Effector memory CD8-positive, alpha-beta T cell (primary cell): Measurements from ENCODE around the gene GTF3C1.
"Not testable (repeated sequence)": the region's sequence is repeated elsewhere in the genome, so short reads cannot be mapped to it uniquely, and the experiment has no call there.

Source experiments
- ATAC-seq: fragments of 150-1000 bp; cut with Tn5 transposase; replicated peaks from 2 replicates; pipeline ENCODE4 v1.10.0; 2021; ENCODE audit warnings: mild to moderate bottlenecking, moderate library complexity
- DNase-seq, 3 experiments: peaks; one replicate each; pipeline ENCODE4 v3.0.0; 2021
- H3K27ac Mint-ChIP-seq, 2 donors: one replicate each; pipeline ENCODE4 v1.8.0; 2022; ENCODE audit warnings: mild to moderate bottlenecking in 2 of 2, mixed read lengths in 2 of 2, moderate library complexity in 2 of 2
- H3K27me3 Mint-ChIP-seq, 2 donors: one replicate each; pipeline ENCODE4 v1.8.0; 2022; ENCODE audit warnings: mixed read lengths in 2 of 2
- H3K36me3 Mint-ChIP-seq: one replicate; pipeline ENCODE4 v1.8.0; 2022; ENCODE audit warnings: mild to moderate bottlenecking, moderate library complexity, mixed read lengths; ENCODE audit not compliant: insufficient read depth
- H3K4me1 Mint-ChIP-seq, 2 donors: one replicate each; pipeline ENCODE4 v1.8.0; 2022; ENCODE audit warnings: low read depth in 2 of 2, mixed read lengths in 2 of 2
- H3K4me3 Mint-ChIP-seq, 2 donors: one replicate each; pipeline ENCODE4 v1.8.0; 2022; ENCODE audit warnings: mild to moderate bottlenecking in 2 of 2, mixed read lengths in 2 of 2, moderate library complexity in 2 of 2
- H3K9me3 Mint-ChIP-seq, 2 donors: one replicate each; pipeline ENCODE4 v1.8.0; 2022; ENCODE audit warnings: mixed read lengths in 2 of 2

GTF3C1 gene

GRCh38 chr16:27579087-27579980, 29.6 kb upstream of the GTF3C1 start:
- Mint-ChIP-seq H3K27me3 (no peaks in the 10 kb centered on the region), H3K36me3 (no peaks in the 10 kb centered on the region), H3K4me3 (no peak overlapping the region), H3K4me1 (no peaks in the 10 kb centered on the region), H3K27ac (no peak overlapping the region), H3K9me3 (no peaks in the 10 kb centered on the region)
- DNase-seq (no peak), ATAC-seq (no peak)

DNA sequence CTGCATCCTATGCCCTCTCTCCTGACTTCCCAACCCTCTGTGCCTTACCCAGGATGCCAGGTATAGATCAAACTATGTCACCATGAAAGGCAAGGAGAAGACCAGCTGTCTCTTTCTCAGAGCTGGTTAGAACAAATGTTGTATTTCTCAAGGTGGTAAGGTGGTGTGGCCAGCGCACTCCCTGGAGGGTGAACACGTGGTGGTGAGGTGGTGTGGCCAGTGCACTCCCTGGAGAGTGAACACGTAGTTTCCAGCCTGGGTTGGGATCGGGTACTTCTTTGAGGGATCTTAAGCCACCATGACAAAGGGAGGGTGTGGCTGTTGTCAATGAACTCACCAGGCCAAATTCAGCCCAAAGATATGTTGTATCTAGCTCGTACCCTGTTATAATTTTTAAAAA, 27.0 kb upstream of the GTF3C1 start:
- Mint-ChIP-seq H3K9me3 (no peaks in the 10 kb centered on the region), H3K27me3 (no peaks in the 10 kb centered on the region), H3K4me1 (peaks cover 0 to 3% of the 10 kb centered on the region in 2 donors), H3K4me3 (no peak overlapping the region), H3K36me3 (no peaks in the 10 kb centered on the region), H3K27ac (no peak overlapping the region)
- ATAC-seq = no peak
- DNase-seq = no peak

GRCh38 chr16:27572711-27573110, 23.0 kb upstream of the GTF3C1 start:
- H3K4me3 Mint-ChIP-seq = no peak overlapping the region
- DNase-seq = no peak
- ATAC-seq = no peak
- no peaks in the 10 kb centered on the region for H3K36me3 Mint-ChIP-seq
- H3K4me1 Mint-ChIP-seq = peaks cover 3 to 5% of the 10 kb centered on the region in 2 donors
- no peaks in the 10 kb centered on the region for H3K27me3 Mint-ChIP-seq
- no peak overlapping the region for H3K27ac Mint-ChIP-seq
- H3K9me3 Mint-ChIP-seq = no peaks in the 10 kb centered on the region

GRCh38 chr16:27571433-27572326, 22.0 kb upstream of the GTF3C1 start:
- ATAC-seq (no peak), DNase-seq (no peak)
- Mint-ChIP-seq H3K4me1 (peaks cover 4 to 9% of the 10 kb centered on the region in 2 donors), H3K27me3 (no peaks in the 10 kb centered on the region), H3K9me3 (no peaks in the 10 kb centered on the region), H3K36me3 (no peaks in the 10 kb centered on the region), H3K27ac (peak overlapping the region in 1 of 2 donors; percentile 82), H3K4me3 (no peak overlapping the region)

DNA sequence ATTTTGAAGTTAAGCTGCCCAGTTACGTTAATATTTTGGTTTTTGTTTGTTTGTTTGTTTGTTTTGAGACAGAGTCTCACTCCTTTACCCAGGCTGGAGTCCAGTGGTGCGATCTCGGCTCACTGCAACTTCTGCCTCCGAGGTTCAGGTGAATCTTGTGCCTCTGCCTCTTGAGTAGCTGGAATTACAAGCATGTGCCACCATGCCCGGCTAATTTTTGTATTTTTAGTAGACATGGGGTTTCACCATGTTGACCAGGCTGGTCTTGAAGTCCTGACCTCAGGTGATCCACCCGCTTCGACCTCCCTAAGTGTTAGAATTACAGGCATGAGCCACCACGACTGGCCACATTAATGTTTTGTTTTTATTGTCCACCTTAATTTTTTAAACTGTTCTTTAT, 21.3 kb upstream of the GTF3C1 start:
- DNase-seq, ATAC-seq, H3K36me3 Mint-ChIP-seq, H3K4me3 Mint-ChIP-seq, H3K27me3 Mint-ChIP-seq, H3K4me1 Mint-ChIP-seq, H3K27ac Mint-ChIP-seq, H3K9me3 Mint-ChIP-seq: not testable (repeated sequence)

DNA sequence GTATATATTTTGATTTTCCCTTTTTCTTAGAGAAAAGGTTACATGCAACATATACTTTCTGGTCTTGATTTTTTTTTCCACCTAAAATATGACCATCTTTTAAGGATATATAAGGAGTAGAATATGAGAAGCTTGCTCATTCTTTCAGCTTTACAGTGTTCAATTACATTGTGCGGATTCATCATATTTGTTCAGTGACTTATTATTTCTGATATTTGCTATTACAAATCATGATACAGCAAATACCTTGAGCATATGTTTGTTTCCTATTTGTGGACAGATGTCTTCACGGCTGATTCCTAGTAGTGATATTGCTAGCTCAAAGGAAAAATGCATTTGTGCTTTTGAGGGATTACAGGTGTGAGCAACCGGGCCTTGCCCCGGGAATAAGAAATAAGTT, 18.4 kb upstream of the GTF3C1 start:
- DNase-seq (no peak), ATAC-seq (no peak)
- Mint-ChIP-seq H3K27me3 (no peaks in the 10 kb centered on the region), H3K4me1 (peaks cover 11% of the 10 kb centered on the region in 2 donors), H3K27ac (no peak overlapping the region), H3K9me3 (no peaks in the 10 kb centered on the region), H3K4me3 (no peak overlapping the region), H3K36me3 (no peaks in the 10 kb centered on the region)

DNA sequence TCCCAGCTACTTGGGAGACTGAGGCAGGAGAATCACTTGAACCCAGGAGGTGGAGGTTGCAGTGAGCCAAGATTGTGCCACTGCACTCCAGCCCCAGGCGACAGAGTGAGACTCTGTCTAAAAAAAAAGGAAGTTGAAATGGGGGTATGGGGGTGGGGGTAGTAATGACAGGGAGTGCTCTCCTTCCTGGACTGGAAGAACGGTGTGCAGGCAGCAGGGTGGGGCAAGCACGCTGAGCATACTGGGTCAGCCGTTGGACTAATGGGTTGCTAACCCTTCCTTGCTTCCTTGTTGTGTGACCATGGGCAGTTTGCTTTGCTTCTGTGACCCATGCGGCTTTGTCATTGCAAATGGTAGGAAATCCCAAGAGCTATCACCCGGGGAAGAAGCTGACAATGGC, 16.7 kb upstream of the GTF3C1 start:
- H3K9me3 Mint-ChIP-seq = no peaks in the 10 kb centered on the region
- DNase-seq = no peak
- ATAC-seq = no peak
- no peak overlapping the region for H3K27ac Mint-ChIP-seq
- no peaks in the 10 kb centered on the region for H3K27me3 Mint-ChIP-seq
- H3K4me1 Mint-ChIP-seq = peaks cover 9 to 11% of the 10 kb centered on the region in 2 donors
- H3K36me3 Mint-ChIP-seq = no peaks in the 10 kb centered on the region
- H3K4me3 Mint-ChIP-seq = no peak overlapping the region

DNA sequence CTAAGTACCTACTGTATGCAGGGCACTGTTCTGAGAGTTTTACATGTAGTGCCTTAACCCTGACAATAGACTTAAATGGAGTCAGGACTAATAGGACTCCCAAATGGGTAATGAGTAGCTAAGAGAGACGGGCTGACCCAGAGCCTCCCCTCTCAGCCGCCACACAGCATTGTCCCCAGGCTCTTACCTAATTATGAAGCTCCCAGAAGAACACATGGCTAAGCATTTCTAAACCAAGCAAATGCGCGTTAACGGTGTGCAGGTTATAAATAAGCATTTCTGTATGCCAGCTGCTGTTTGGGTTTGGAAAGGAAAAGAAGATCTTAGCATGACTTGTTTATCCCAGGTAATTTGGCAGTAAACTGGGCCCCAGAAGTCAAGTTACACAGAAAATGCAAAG, 14.5 kb upstream of the GTF3C1 start:
- ATAC-seq = no peak
- H3K27ac Mint-ChIP-seq = peak overlapping the region in 1 of 2 donors; percentile 2

DNA sequence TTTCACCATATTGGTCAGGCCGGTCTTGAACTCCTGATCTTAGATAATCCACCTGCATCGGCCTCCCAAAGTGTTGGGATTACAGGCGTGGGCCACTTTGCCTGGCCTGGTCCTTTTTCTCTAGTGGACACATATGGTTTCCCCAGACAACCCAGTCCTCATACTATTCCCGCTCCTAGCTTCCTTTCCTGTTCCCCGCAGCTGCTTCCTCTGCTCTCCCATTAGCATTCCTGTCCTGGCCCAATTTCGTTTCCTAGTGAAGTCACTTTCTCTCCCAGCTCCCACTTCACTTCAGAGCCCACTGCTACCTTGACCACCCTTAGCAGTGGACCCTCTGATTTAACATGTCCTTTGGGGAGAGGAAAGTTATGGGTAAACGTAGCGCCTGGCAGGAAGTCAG, 11.5 kb upstream of the GTF3C1 start:
- ATAC-seq = no peak
- Mint-ChIP-seq H3K27me3 (no peaks in the 10 kb centered on the region), H3K36me3 (peaks cover 4% of the 10 kb centered on the region), H3K9me3 (no peaks in the 10 kb centered on the region), H3K27ac (peak overlapping the region in 1 of 2 donors; percentile 70), H3K4me1 (peaks cover 3 to 8% of the 10 kb centered on the region in 2 donors), H3K4me3 (no peak overlapping the region)
- DNase-seq = no peak

More for the DNA sequence above, 14.5 kb upstream of the GTF3C1 start:
- no peaks in the 10 kb centered on the region for H3K36me3 Mint-ChIP-seq
- no peak overlapping the region for H3K4me3 Mint-ChIP-seq
- no peak for DNase-seq
- H3K4me1 Mint-ChIP-seq = peaks cover 8 to 11% of the 10 kb centered on the region in 2 donors
- H3K9me3 Mint-ChIP-seq = no peaks in the 10 kb centered on the region
- H3K27me3 Mint-ChIP-seq = no peaks in the 10 kb centered on the region

GRCh38 chr16:27558932-27559331, 9.2 kb upstream of the GTF3C1 start:
- Mint-ChIP-seq H3K4me1 (peaks cover 3 to 8% of the 10 kb centered on the region in 2 donors), H3K27ac (peak overlapping the region in 1 of 2 donors; percentile 67), H3K36me3 (peaks cover 7% of the 10 kb centered on the region), H3K4me3 (no peak overlapping the region), H3K9me3 (no peaks in the 10 kb centered on the region), H3K27me3 (no peaks in the 10 kb centered on the region)
- ATAC-seq (no peak), DNase-seq (no peak)

DNA sequence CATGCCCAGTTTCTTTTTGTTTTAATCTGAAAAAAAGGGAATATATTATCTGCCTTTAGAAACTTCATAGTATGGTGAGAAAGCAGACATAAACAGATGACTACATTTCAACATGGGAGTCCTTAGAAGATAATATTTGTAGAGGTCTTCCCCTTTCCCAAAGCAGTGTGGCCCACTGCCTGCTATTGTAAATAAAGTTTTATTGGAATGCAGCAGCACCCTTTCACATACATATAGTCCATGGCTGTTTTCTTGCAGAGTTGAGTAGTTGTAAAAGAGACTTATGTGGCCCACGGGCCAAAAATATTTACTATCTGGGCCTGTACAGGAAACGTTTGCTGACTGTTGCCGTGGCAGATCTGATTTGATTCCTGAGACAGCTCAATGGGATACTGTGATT, 8.7 kb upstream of the GTF3C1 start:
- ATAC-seq = no peak
- Mint-ChIP-seq H3K36me3 (peaks cover 7% of the 10 kb centered on the region), H3K27me3 (no peaks in the 10 kb centered on the region), H3K27ac (no peak overlapping the region), H3K4me1 (peaks cover 3 to 8% of the 10 kb centered on the region in 2 donors), H3K4me3 (no peak overlapping the region), H3K9me3 (no peaks in the 10 kb centered on the region)
- no peak for DNase-seq

- no peak overlapping the region for H3K4me3 Mint-ChIP-seq
- H3K9me3 Mint-ChIP-seq = no peaks in the 10 kb centered on the region
- H3K27ac Mint-ChIP-seq = no peak overlapping the region
- no peaks in the 10 kb centered on the region for H3K27me3 Mint-ChIP-seq
- peaks cover 7% of the 10 kb centered on the region for H3K36me3 Mint-ChIP-seq
- no peak for ATAC-seq
- DNase-seq = no peak
- H3K4me1 Mint-ChIP-seq = peaks cover 0 to 4% of the 10 kb centered on the region in 2 donors
Observed at GRCh38 chr16:27556471-27556870, 6.8 kb upstream of the GTF3C1 start.

DNA sequence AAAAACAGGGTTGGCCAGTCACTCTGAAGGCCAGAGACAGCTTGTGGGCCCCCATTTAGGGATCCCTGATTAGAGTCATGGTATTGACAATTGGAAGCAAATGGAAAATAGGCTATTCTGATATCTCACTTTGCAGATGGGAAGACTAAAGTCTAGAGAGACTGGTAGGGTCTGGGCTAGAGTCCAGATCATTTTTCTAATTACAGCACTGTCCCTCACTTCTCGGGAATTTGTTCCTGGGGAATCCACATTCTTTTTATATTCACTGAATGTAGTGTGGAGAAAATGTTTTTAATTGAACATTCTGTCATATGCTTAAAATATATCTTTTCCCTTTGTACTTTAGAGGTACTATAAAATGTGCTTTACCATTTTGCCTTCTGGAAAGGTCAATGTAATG, 1.3 kb upstream of the GTF3C1 start:
- Mint-ChIP-seq H3K4me3 (peak overlapping the region; percentile 100), H3K36me3 (peaks cover 24% of the 10 kb centered on the region), H3K27me3 (no peaks in the 10 kb centered on the region), H3K4me1 (peaks cover 28 to 47% of the 10 kb centered on the region in 2 donors), H3K9me3 (no peaks in the 10 kb centered on the region), H3K27ac (peak overlapping the region; percentile 100)
- no peak for ATAC-seq
- DNase-seq = no peak

DNA sequence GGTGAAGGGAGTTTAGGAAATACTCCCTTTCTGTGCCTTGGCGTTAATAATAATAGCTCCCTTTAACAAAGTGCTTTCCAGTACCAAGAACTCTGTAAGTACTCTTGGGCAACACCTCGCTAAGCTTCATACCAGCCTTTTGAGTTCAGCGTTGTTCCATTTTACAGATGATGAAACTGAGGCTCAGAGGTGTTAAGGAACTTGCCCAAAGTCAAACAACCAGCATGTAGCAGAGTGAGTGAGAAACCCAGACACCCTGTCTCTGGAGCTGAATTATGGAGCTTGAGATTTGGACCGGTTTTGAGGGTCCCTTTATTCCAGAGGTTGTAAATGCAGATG, 838 bp upstream of the GTF3C1 start:
- DNase-seq = no peak
- peaks cover 29 to 48% of the 10 kb centered on the region in 2 donors for H3K4me1 Mint-ChIP-seq

More for the DNA sequence above, 838 bp upstream of the GTF3C1 start:
- Mint-ChIP-seq H3K36me3 (peaks cover 25% of the 10 kb centered on the region), H3K27ac (peak overlapping the region; percentile 100), H3K27me3 (no peaks in the 10 kb centered on the region), H3K9me3 (no peaks in the 10 kb centered on the region), H3K4me3 (peak overlapping the region; percentile 100)
- no peak for ATAC-seq
